GM18951 (cell line): Measurements from ENCODE around the gene CAMK2B.

Experiments
- POLR2A ChIP-seq: IDR thresholded peaks from 4 replicates; pipeline ENCODE4 v1.6.1; 2011; ENCODE audit warnings: mild to moderate bottlenecking; ENCODE audit not compliant: insufficient read length, insufficient read depth; ENCODE audit errors: extremely low read depth
- in situ Hi-C: fragments of 300-500 bp; cut with MboI; formaldehyde crosslinking; loops from one replicate; pipeline ENCODE4 v1.12.0; 2022; ENCODE audit warnings: low sequenced_read_pairs, mixed read lengths, inconsistent platforms; ENCODE audit not compliant: unreplicated experiment

The CAMK2B gene

DNA sequence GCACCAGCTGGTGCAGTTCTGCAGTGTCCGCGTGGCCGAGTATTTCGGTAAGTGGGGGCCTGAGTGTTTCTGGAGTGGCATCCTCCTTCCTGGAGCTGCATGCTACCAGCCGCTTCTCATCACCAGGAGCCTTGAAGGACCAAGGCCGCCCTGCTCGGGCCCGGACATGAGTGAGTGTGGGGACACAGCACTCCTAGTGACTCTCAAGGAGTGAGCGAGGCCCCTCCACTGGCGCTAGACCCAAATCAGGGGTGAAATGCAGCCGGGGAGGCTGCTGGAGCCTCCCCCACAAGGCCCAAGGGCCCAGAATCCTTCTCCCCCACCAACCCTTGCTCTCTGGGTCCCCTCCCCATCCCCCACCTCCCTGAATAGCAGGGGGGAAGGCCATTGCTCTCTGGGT, 48.0 kb downstream of the CAMK2B start:
- TF ChIP-seq POLR2A, result no peak

DNA sequence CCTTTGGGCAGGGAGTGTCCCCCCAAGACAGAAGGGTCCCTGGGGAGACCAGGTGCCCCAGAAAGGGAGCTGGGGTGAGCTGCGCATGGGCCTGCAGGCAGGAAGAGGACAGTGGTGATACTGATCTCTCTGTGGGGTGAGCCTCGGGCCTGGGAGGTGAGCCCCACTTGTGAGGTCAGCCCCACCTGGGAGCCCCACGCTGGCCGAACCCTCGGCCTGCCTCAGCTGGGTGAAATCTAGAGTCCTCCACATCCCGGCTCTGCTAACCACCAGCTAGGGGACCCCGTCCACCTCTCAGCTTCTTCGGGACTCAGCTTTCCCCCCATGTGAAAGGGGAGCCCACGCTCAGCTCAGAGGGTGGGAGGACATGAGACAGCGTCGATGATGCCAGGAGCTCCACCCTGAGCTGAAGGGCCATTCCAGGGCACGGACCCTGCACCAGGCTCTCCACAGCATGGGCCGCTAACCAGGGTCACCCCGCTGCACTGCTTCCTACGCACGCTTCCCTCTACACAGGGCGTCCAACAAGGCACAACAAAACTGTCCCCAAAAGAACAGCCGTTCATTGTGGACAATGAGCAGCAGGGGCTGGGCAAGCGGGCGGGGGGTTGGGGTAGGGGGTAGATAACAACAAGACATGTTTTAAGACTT, 48.7 kb downstream of the CAMK2B start:
- no peak for TF ChIP-seq POLR2A
- in situ Hi-C loops, result no loop called here

More for the DNA sequence above, 48.0 kb downstream of the CAMK2B start:
- in situ Hi-C loops, result no loop called here

DNA sequence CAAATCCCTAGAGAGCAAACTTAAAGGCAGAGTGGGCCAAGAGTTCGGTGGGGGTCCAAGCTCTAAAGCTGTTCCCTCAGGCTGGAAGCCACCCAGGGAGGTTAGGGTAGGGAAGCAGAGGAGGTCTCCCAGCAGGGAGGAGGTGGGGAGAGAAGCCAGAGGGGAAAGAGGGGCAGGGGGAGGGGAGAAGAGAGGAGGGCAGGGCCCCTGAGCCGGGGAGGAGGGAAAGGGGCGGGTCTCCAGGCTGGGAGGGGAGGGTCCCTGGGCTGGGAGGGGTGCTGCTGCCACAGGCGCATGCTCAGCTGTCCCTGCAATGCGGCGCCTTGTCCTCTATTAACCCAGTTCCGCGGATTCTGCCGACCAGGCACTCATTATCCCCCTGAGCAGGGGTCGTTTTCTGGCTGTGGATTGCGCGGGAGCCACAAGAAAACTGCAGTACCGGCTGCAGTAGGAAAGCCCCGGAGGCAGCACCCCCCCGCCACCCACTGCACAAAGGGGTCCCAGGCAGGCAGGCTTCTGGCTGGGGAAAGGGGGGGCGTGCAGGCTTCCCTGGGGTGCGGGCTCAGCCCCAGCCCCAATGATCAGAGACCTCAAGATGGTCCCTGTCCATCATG, 49.3 kb downstream of the CAMK2B start:
- in situ Hi-C loops, result no loop called here
- no peak for TF ChIP-seq POLR2A

DNA sequence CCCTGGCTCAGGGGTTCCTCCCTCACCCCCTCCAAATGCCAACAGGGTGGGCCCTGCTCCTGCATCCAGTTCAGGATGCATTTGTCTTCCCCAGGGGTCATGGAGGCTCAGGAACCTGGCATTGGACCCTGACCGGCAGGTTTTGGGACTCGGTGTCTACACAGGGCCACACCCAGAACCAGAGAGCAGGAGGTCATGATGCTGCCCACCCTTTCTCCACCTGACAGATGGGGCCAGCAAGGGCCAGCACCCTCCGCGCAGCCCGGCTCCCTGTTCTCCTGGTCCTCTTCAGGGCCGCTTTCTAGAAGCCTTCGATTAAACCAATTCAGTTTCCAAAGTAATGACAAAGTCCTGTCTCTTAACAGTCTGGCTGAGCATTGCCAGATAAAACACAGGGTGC, 50.2 kb downstream of the CAMK2B start:
- no peak for TF ChIP-seq POLR2A
- in situ Hi-C loops, result no loop called here

DNA sequence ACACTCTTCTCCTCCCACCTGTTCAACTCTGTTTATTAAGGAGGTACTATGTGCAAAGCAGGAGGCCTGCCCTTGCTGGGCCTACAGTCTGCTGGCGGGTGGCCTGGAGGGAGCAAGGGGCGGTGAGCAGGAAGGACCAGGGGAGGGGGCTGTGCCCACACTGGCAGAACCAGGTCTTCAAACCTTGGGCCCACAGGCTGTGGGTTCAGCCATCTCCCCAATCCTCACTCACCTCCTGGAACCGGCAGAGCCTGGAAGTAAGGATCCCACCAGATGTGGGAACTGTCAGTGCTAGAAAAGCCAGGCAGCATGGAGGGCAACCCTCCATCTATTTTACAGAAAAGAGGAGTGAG, 50.8 kb downstream of the CAMK2B start:
- no peak for TF ChIP-seq POLR2A
- in situ Hi-C loops, result no loop called here

DNA sequence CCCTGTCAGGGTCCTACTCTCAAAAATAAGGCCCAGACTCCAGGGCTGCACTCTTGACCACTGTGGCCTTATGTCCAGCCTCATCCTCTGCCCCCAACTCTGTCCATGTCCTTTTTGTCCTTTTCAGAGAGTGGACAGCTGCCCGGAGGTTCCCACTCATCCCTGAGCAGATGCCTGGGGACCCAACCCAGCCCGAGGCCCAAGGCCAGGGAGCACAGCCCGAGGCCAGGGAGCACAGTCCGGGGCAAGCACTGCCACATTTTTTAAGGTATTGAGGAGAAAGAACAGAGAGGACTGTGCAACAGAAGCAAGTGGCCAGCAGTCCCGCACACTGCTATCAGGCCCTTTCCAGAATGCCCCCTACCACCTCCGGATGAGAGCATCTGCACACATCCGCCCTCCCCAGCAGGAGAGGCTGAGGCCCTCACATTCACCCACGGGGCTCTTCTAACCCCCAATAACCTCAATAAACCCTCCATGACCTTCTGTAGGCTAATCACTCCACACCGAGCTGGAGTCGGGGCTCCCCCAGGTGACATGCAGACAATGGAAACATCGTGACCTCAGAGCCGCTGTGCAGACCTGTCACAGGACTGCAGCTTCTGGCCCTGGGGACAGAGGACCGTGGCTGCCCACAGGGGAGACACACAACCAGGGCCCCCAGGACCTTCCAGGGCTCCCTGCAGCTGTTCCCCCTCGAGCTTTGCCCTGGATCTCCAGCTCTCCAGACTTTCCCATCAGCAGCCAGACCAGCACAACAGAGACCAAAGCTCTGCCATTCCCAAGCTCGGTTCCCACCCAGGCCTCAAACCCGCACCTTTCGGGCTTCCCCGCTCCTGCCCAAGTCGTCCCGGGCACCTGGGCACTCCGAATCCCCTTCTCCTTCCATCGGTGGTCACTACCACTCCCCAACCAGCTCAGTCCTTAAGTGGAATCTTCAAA, 51.4 kb downstream of the CAMK2B start:
- TF ChIP-seq POLR2A, result no peak
- in situ Hi-C loops, result no loop called here

DNA sequence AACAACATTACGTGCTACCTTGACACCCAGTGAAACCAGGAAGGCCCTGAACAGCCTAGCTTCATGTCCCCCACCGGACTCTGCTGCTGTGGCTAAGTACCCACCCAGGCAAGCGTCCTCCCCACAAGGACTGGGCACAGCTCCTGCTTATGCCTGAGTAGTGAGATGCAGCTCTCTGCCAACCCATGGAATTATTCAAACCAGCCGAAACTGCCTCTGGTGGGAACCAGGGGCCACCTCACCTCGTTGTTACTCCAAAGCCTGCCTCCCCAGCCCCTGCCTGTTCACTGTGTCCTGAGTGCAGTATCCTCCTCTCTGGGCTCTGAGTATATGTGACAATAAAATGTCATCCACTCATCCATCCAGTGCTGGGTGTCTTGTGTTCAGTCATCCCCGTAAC, 52.4 kb downstream of the CAMK2B start:
- no peak for TF ChIP-seq POLR2A

DNA sequence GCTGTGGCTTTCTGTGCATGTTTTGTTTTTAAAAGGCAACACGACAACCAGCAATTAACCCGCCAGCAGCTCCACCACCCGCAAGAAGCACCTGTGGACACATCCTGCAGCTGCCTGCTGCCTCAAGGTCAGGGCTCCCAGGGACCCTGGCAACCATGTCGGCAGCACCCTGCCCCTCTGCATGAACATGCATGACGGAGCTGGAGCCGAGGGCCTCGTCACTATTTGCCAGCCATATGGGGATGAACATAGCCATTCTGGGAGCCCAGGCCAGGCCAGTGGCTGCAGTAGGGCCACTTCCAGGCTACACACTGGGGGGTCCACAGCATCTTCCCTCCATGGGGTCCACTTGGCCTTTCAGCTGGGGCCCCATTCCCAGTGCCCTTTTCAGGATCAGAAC, 52.9 kb downstream of the CAMK2B start:
- in situ Hi-C loops, result no loop called here
- no peak for TF ChIP-seq POLR2A

More for the DNA sequence above, 52.4 kb downstream of the CAMK2B start:
- in situ Hi-C loops, result no loop called here

DNA sequence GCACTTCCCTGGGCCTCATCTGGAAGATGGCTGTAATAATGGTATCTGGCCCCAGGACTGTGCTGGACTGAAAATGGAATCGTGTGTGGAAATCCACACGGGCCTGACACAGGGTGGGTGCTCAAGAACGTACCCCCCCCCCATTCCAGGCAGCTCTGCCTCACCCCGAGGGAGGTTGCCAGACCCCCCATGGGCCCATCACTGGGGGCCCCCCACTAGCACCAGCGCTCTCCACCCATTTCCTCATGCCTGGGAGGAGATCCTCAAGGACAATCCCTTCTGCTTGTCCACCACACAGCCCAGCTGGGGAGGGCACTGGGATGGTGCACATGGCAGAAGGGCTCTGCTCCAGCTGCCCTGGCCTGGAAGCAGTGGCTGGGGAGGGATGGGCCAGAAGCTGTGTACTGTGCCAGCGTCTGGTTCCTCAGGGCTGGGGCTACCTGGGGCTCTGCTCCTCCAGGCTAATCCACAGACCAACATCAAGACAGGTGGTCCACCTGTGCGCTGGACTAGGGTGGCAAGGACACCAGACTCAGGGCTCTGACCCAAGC, 55.4 kb downstream of the CAMK2B start:
- no peak for TF ChIP-seq POLR2A
- in situ Hi-C loops, result no loop called here

DNA sequence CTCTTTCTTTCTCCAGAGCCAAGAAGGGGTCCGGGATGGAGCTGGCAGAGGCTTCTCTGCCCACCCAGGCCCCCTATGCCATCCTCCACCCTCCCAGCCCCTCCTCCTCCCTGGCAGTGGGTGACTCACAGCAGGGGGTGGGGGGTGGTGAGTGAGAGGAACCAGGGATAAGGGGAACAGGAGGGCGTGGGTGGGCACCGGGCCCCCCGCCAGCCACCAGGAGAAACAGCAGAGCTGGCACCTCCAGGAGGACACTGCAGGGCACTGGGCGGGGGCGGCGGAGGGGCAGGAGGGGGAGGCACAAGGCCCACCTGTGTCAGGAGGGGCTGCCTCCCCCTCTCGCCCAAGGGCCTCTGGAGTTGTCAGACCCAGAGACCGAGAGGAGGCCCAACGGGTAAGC, 56.0 kb downstream of the CAMK2B start:
- in situ Hi-C loops, result no loop called here
- TF ChIP-seq POLR2A, result no peak

DNA sequence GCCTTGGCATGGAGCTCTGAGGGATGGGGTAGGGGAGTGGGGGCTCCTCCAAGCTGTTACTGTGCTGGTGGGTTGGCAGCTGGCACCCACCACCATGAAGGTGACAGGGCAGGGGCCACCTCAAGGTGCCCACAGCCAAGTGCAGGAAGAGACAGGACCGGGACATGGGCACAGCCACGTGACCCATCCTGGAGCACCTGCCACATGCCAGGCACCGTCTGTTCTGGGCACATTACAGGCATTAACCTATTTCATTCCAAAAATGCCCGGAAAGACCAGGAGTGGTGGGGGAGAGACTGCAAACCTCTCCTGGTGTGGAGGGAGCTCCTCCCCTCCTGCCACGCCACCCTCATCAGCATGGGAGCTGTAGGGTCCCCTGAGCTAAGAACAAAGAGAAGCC, 56.7 kb downstream of the CAMK2B start:
- in situ Hi-C loops, result no loop called here
- TF ChIP-seq POLR2A, result no peak

DNA sequence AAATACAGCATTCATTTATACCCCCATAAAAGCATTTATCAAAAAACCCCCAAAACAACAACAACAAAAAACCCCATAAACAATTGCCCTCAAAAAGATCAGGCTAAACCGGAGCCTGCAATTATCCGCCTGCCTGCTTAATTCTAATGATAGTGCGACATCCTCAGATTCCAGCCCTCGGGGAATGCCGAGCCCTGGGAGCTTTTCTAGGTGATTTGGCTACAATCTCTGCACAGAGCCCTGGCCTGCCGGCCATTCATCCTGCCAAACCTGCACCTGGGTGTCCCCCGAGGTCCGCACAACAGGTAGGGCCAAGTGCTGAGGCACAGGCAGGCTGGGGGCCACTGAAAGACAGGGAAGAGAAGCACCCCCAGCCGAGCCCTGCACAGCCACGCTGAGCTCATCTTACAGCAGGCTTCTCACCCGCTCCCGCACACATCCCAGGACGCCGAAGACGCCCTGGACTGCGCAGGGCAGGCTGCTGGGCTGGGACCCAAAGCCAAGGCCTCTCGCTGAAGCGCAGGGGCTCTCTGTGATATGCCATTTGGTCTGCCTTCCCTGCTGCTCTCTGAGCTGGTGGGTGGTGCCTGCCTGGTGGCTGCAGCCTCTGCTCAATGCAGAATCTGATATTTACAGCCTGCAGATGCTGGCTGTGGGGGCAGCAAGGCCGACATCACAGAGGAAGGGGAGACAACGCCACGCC, 57.5 kb downstream of the CAMK2B start:
- in situ Hi-C loops, result no loop called here
- TF ChIP-seq POLR2A, result no peak

DNA sequence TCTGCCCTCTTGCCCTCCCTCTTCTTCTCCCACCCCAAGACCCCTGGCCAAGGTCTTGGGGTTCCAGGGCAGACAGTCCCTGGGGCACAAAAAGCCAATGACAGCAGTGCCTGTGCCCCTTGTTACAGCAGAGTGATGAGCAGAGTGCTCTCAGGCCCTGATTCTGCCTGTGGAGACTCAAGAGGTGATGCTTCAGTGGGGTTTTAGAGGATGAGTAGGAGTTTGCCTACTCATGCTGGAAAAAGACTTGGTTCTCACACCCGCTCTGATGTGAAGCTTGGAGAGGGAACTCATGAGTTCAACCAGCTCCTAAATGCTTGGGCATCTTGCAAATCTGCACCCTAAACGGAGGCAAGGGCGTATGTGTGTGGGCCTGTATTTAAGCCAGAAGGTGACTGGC, 58.2 kb downstream of the CAMK2B start:
- in situ Hi-C loops, result no loop called here
- TF ChIP-seq POLR2A, result no peak
